HepG2 (cell line): Measurements from ENCODE around the gene PKN2. TPM values are rescaled to one million over a fixed set of nuclear protein-coding genes. Genes with fewer than 3 reads are reported as not detected.

ENCODE experiments used
- ATAC-seq: fragments of 200-7000 bp; cut with Tn5 transposase; 3 replicates; pipeline ENCODE4 v1.9.1; 2020; ENCODE audit warnings: mild to moderate bottlenecking, moderate library complexity
- BruUV-seq: library from RNA; stranded (reverse); fragments of 400-500 nt; replicated peaks from 2 replicates; lab custom pipeline; 2021; lab: Mats Ljungman, UMichigan
- CTCF ChIA-PET: fragments of 300-600 bp; formaldehyde crosslinking; extraction: SDS; loops from one replicate; lab custom pipeline; 2021; ENCODE audit warnings: low total read pairs, inconsistent platforms, low intra/inter-chr PET ratio; lab: Yijun Ruan, JAX
- POLR2A ChIA-PET: fragments of 350-600 bp; sonication (Branson Sonifier 250); formaldehyde crosslinking; loops from one replicate; lab custom pipeline; 2020; ENCODE audit warnings: antibody characterized with exemption, inconsistent platforms; lab: Yijun Ruan, JAX
- DNase-seq: peaks from one replicate; pipeline ENCODE4 v3.0.0-alpha.2; 2015; ENCODE audit warnings: low spot score
- FAIRE-seq: peaks from 3 replicates; lab custom pipeline; 2011; peaks lifted over from hg19 to GRCh38; lab: Jason Lieb, UNC
- H2AFZ ChIP-seq: one replicate; pipeline ENCODE4 v1.6.1; 2011; ENCODE audit warnings: low read length, inconsistent platforms
- H3K27ac ChIP-seq: fragments of 300-600 bp; 3 replicates; pipeline ENCODE4 v1.8.0; 2011; ENCODE audit warnings: mixed run types, mild to moderate bottlenecking, mixed read lengths, low read length, inconsistent platforms; ENCODE audit not compliant: insufficient read depth; ENCODE audit errors: extremely low read length
- H3K27me3 ChIP-seq, 2 experiments: fragments of 200-600 bp in 1 of 2; 2 replicates in 1 of 2; 3 replicates in 1 of 2; pipeline versions ENCODE4 v1.6.0 to v1.8.0; 2011; ENCODE audit warnings: low read length in 2 of 2, mild to moderate bottlenecking in 2 of 2, moderate library complexity in 2 of 2, inconsistent platforms in 1 of 2; ENCODE audit not compliant: insufficient read depth in 2 of 2, control insufficient read depth in 1 of 2
- H3K36me3 ChIP-seq, 2 experiments: fragments of 200-600 bp in 1 of 2; replicated peaks in 1 of 2; 2 replicates in 1 of 2; 3 replicates in 1 of 2; pipeline versions ENCODE4 v1.5.1 to v1.8.0; 2011; ENCODE audit warnings: low read length in 2 of 2, inconsistent platforms in 1 of 2; ENCODE audit not compliant: insufficient read depth in 2 of 2, control insufficient read depth in 1 of 2
- H3K4me1 ChIP-seq: 2 replicates; pipeline ENCODE4 v1.5.1; 2012; ENCODE audit warnings: low read length, inconsistent platforms; ENCODE audit not compliant: insufficient read depth
- H3K4me2 ChIP-seq: 2 replicates; pipeline ENCODE4 v1.6.0; 2011; ENCODE audit warnings: low read depth, low read length, inconsistent platforms
- H3K4me3 ChIP-seq, 3 experiments: fragments of 200-600 bp in 1 of 3; sonication (generic), shearing (Covaris generic) in 1 of 3; replicated peaks in 1 of 3; 2 replicates each; pipeline ENCODE4 v1.5.1; 2011 to 2016; ENCODE audit warnings: low read length in 3 of 3, inconsistent platforms in 2 of 3, low read depth in 2 of 3, mild to moderate bottlenecking in 2 of 3, control low read depth in 1 of 3, mixed read lengths in 1 of 3; ENCODE audit not compliant: insufficient read depth in 1 of 3
- H3K79me2 ChIP-seq: one replicate; pipeline ENCODE4 v1.6.1; 2011; ENCODE audit warnings: low read length, inconsistent platforms; ENCODE audit not compliant: insufficient read depth
- H3K9ac ChIP-seq: 2 replicates; pipeline ENCODE4 v1.6.0; 2011; ENCODE audit warnings: mild to moderate bottlenecking, low read depth, low read length, inconsistent platforms; ENCODE audit not compliant: insufficient read depth
- H3K9me3 ChIP-seq: 2 replicates; pipeline ENCODE4 v1.5.1; 2012; ENCODE audit warnings: mild to moderate bottlenecking, low read length
- H4K20me1 ChIP-seq: 2 replicates; pipeline ENCODE4 v1.6.0; 2011; ENCODE audit warnings: inconsistent platforms, mild to moderate bottlenecking, low read length, moderate library complexity; ENCODE audit not compliant: insufficient read depth
- CBX5 ChIP-seq: sonication (generic); formaldehyde crosslinking; IDR thresholded peaks from 2 replicates; pipeline ENCODE4 v1.4.0; 2020; ENCODE audit warnings: missing genetic modification reagents, borderline replicate concordance
- HOXD1 ChIP-seq: sonication (generic); formaldehyde crosslinking; IDR thresholded peaks from 2 replicates; pipeline ENCODE4 v1.5.0; 2020; ENCODE audit warnings: missing genetic modification reagents
- NFE2L2 ChIP-seq: fragments of 150-350 bp; IDR thresholded peaks from 2 replicates; pipeline ENCODE4 v1.6.1; 2014; ENCODE audit warnings: low read length
- PLRG1 ChIP-seq: fragments of 450-650 bp; conservative IDR thresholded peaks from 2 replicates; pipeline ENCODE4 v1.6.1; 2016
- SRF ChIP-seq: IDR thresholded peaks from 2 replicates; pipeline ENCODE4 v1.6.1; 2011; ENCODE audit warnings: mild to moderate bottlenecking, low read depth, low read length, moderate library complexity
- TBX2 ChIP-seq: sonication (generic); formaldehyde crosslinking; IDR thresholded peaks from 2 replicates; pipeline ENCODE4 v1.5.0; 2020; ENCODE audit warnings: missing genetic modification reagents, mild to moderate bottlenecking, borderline replicate concordance
- ZFP82 ChIP-seq: sonication (generic); formaldehyde crosslinking; IDR thresholded peaks from 2 replicates; pipeline ENCODE4 v1.5.1; 2020; ENCODE audit warnings: mild to moderate bottlenecking, missing genetic modification reagents, borderline replicate concordance
- ZNF280B ChIP-seq: sonication (generic); formaldehyde crosslinking; IDR thresholded peaks from 2 replicates; pipeline ENCODE4 v1.5.0; 2020; ENCODE audit warnings: missing genetic modification reagents, mild to moderate bottlenecking, borderline replicate concordance
- ZNF460 ChIP-seq: sonication (generic); formaldehyde crosslinking; IDR thresholded peaks from 2 replicates; pipeline ENCODE4 v1.5.1; 2020; ENCODE audit warnings: missing genetic modification reagents, mild to moderate bottlenecking, borderline replicate concordance
- ZNF503 ChIP-seq: sonication (generic); formaldehyde crosslinking; IDR thresholded peaks from 2 replicates; pipeline ENCODE4 v1.4.0; 2020; ENCODE audit warnings: missing genetic modification reagents
- ZSCAN31 ChIP-seq: sonication (generic); formaldehyde crosslinking; IDR thresholded peaks from 2 replicates; pipeline ENCODE4 v1.5.0; 2020; ENCODE audit warnings: low read depth, mild to moderate bottlenecking, missing genetic modification reagents
- whole genome bisulfite sequencing: methylation state at CpG from one replicate; pipeline ENCODE4 v1.1.6; 2017; ENCODE audit warnings: low lambda C conversion rate; 5-methylcytosine and 5-hydroxymethylcytosine counted together
- in situ Hi-C: cut with HindIII; loops from 2 replicates; pipeline ENCODE4 v1.10.0; 2017; ENCODE audit warnings: low pct_unique_long_range_greater_than_20kb; ENCODE audit not compliant: extremely low pct_ligation_motif_present
- intact Hi-C: fragments of 100-400 bp; cut with micrococcal nuclease; formaldehyde crosslinking; loops from one replicate; pipeline ENCODE4 v1.10.0; 2022; ENCODE audit not compliant: unreplicated experiment
- polyA plus RNA-seq, 8 experiments: library from polyadenylated mRNA; depleted of rRNA in 3 of 8; stranded (reverse) in 7 of 8; unstranded in 1 of 8; fragments of >200 nt; fragmentation: Illumina TruSeq in 4 of 8; extraction: Trizol in 4 of 8; gene quantifications; 2 replicates each; pipeline versions ENCODE4 v1.2.1 to v1.2.3, GENCODE V29; 2011 to 2016; ENCODE audit warnings: low read depth in 4 of 8, missing spikeins in 1 of 8, mixed read lengths in 1 of 8; ENCODE audit not compliant: insufficient read depth in 1 of 8
- total RNA-seq, 5 experiments: library from RNA; depleted of rRNA; stranded (reverse); fragments of >200 nt; fragmentation: Illumina TruSeq; extraction: Trizol; gene quantifications; 2 replicates each; pipeline ENCODE4 v1.2.3, GENCODE V29; 2016; ENCODE audit warnings: low read depth in 1 of 5

PKN2 gene
- total and polyA plus RNA-seq, 2 of the 13 experiments (the other 11 are each of a cell fraction or from before 2014, with no cell fraction given): 17.0 to 29.4 TPM

DNA sequence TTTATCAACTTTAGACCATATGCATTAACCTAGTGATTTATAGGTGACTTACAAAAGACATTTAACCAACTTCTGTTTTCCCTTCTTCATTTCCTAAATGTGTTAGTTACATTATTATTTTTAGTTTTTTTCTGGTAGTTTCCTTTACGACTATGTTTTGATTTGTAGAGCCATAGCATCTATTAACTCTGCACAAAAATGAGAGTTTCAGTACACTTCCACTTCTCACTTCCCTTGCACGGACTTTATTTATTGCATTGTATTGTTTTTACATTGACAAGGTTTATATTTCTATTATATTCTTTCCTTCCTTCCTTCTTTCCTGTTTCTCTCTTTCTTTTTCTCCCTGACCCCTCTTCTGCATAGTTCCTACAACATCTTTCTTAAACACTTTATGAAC is 14.7 kb downstream of the PKN2 start:
- FAIRE-seq: no peak
- no peak for ATAC-seq
- WGBS: 97% methylated on average over 2 of the region's 2 CpGs
- Histone ChIP-seq H3K4me3 (no peak overlapping the region), H3K9ac (no peak overlapping the region), H3K36me3 (peaks cover 0 to 5% of the 10 kb centered on the region in 2 experiments; a peak in 2 of 5 replicates), H3K4me2 (no peak overlapping the region), H3K9me3 (no peaks in the 10 kb centered on the region), H3K27me3 (no peaks in the 10 kb centered on the region), H2AFZ (no peak overlapping the region), H3K4me1 (peaks cover 42% of the 10 kb centered on the region), H3K79me2 (peaks cover 82% of the 10 kb centered on the region), H4K20me1 (peaks cover 8% of the 10 kb centered on the region; the same call in 1 of the 2 replicates), H3K27ac (no peak overlapping the region)
- CTCF ChIA-PET: no interaction called here
- DNase-seq: no peak
- in situ Hi-C loops: no loop called here
- no peak for TF ChIP-seq ZNF280B
- TF ChIP-seq SRF: no peak
- no peak for TF ChIP-seq ZFP82
- no peak for TF ChIP-seq HOXD1
- no peak for TF ChIP-seq ZSCAN31
- TF ChIP-seq ZNF460 (CRISPR knock-in tag): no peak
- no peak for TF ChIP-seq CBX5
- TF ChIP-seq ZNF503 (CRISPR knock-in tag): no peak
- TF ChIP-seq NFE2L2: no peak
- TF ChIP-seq TBX2 (CRISPR knock-in tag): no peak
- no peak for TF ChIP-seq PLRG1
- BruUV-seq: no TSS peak
- intact Hi-C loops: no loop called here
- POLR2A ChIA-PET: interaction anchor here (1.7 kb wide), 1 partner anchor 15 kb away, joined by 7 read pairs; the partner anchor contains the start of gene PKN2
